Mucosa of descending colon (tissue), 3 donors: ENCODE data around the gene HINT2. TPM values are rescaled to one million over a fixed set of nuclear protein-coding genes. Genes with fewer than 3 reads are reported as not detected.
A peak's percentile ranks its signal among the peaks of the same experiment; 100 is the strongest.

Experiments used
- ATAC-seq: fragments of 200-7000 bp; cut with Tn5 transposase; one replicate; pipeline ENCODE4 v1.9.1; 2020; ENCODE audit warnings: mild to moderate bottlenecking, moderate library complexity
- DNase-seq, 3 donors: peaks; one replicate each; pipeline ENCODE4 v3.0.0-alpha.2; 2020
- H3K36me3 ChIP-seq: fragments of 200-600 bp; one replicate; pipeline ENCODE4 v1.8.0; 2021; ENCODE audit warnings: low read depth, mild to moderate bottlenecking
- H3K4me1 ChIP-seq: fragments of 200-600 bp; one replicate; pipeline ENCODE4 v1.8.0; 2021; ENCODE audit warnings: low read depth, mild to moderate bottlenecking
- H3K4me3 ChIP-seq: fragments of 200-600 bp; one replicate; pipeline ENCODE4 v1.8.0; 2021; ENCODE audit warnings: mild to moderate bottlenecking
- H3K9me3 ChIP-seq: fragments of 200-600 bp; one replicate; pipeline ENCODE4 v1.8.0; 2021; ENCODE audit warnings: mild to moderate bottlenecking
- CTCF ChIP-seq: fragments of 200-600 bp; IDR thresholded peaks from one replicate; pipeline ENCODE4 v1.8.0; 2022; ENCODE audit warnings: antibody characterized with exemption, mild to moderate bottlenecking
- intact Hi-C, 2 donors: fragments of 100-400 bp; cut with DNase I in 1 of 2; cut with micrococcal nuclease in 1 of 2; formaldehyde crosslinking; loops; one replicate each; pipeline versions ENCODE4 v1.11.0 to v1.11.1; 2022; cut with DNase I, micrococcal nuclease
- total RNA-seq, 3 donors: library from RNA; stranded (reverse); fragmentation: NEBNext Ultra II Directional in 2 of 3; extraction: Animal tissue kit (Norgen Biotek cat#: 25700) in 2 of 3; gene quantifications; one replicate each; pipeline versions ENCODE4 v1.2.1 to v1.2.4, GENCODE V29; 2021 to 2023
- donor health status: DM: no; HTN: no; CAD: no; lungs with moderate emphysema.
- donor health status: DM: no; HTN: no; CAD: no.
- donor health status: DM: no; HTN: yes; CAD: no.

The HINT2 gene
- total RNA-seq, 3 donors from 2014 or later = 38.9 to 68.6 (median 54.6) TPM

- intact Hi-C loops = no loop called here
- no peak overlapping the region for H3K4me3 ChIP-seq
- ATAC-seq = no peak
- no peak for TF ChIP-seq CTCF
- no peaks in the 10 kb centered on the region for H3K36me3 ChIP-seq
- no peaks in the 10 kb centered on the region for H3K4me1 ChIP-seq
- no peaks in the 10 kb centered on the region for H3K9me3 ChIP-seq
- no peak for DNase-seq
Observed at GRCh38 chr9:35852876-35853865, 38.3 kb upstream of the HINT2 start.

GRCh38 chr9:35852267-35852815 is 37.5 kb upstream of the HINT2 start:
- DNase-seq = no peak
- no peaks in the 10 kb centered on the region for H3K4me1 ChIP-seq
- H3K9me3 ChIP-seq = no peaks in the 10 kb centered on the region
- ATAC-seq = no peak
- no peak for TF ChIP-seq CTCF
- intact Hi-C loops = no loop called here
- H3K36me3 ChIP-seq = no peaks in the 10 kb centered on the region
- no peak overlapping the region for H3K4me3 ChIP-seq

GRCh38 chr9:35847792-35848572 is 33.1 kb upstream of the HINT2 start:
- TF ChIP-seq CTCF = no peak
- peaks cover 13% of the 10 kb centered on the region for H3K4me1 ChIP-seq
- peak; percentile 37 for ATAC-seq
- intact Hi-C loops = no loop called here
- H3K4me3 ChIP-seq = no peak overlapping the region
- no peaks in the 10 kb centered on the region for H3K9me3 ChIP-seq
- no peaks in the 10 kb centered on the region for H3K36me3 ChIP-seq
- DNase-seq = peak in 2 of 3 donors; percentile 8 to 12

GRCh38 chr9:35845824-35846771 is 31.3 kb upstream of the HINT2 start:
- Histone ChIP-seq H3K36me3 (no peaks in the 10 kb centered on the region), H3K9me3 (no peaks in the 10 kb centered on the region), H3K4me1 (peaks cover 13% of the 10 kb centered on the region), H3K4me3 (no peak overlapping the region)
- no peak for DNase-seq
- no peak for TF ChIP-seq CTCF
- ATAC-seq = no peak
- intact Hi-C loops = no loop called here
